ENCODE data around the gene ZNF180. TPM values are rescaled to one million over a fixed set of nuclear protein-coding genes. Genes with fewer than 3 reads are reported as not detected.

ZNF180 gene
- total RNA-seq, 1 donor from 2014 or later, result 5.3 TPM

- no peaks in the 10 kb centered on the region for H3K79me2 ChIP-seq (ENCODE audit: insufficient read depth, low read length)
- H3K36me3 ChIP-seq (ENCODE audit: insufficient read depth, low read length), result peaks cover 37% of the 10 kb centered on the region
- peaks cover 64% of the 10 kb centered on the region for H3K36me3 Mint-ChIP-seq (ENCODE audit: low read depth, unreplicated experiment)
- H3K27ac Mint-ChIP-seq (ENCODE audit: unreplicated experiment), result no peak overlapping the region
- H3K27ac ChIP-seq (ENCODE audit: low read depth, low read length), result no peak overlapping the region
- H3K4me1 Mint-ChIP-seq (ENCODE audit: low read depth, unreplicated experiment), result no peaks in the 10 kb centered on the region
- DNase-seq (ENCODE audit: low read depth) (no peak), FAIRE-seq (no peak)
- H3K4me3 Mint-ChIP-seq (ENCODE audit: unreplicated experiment), result no peak overlapping the region
- H3K4me2 ChIP-seq (ENCODE audit: low read length), result no peak overlapping the region
- peaks cover 49% of the 10 kb centered on the region for H3K9me3 ChIP-seq (ENCODE audit: insufficient read depth, low read depth, low read length)
- H3K4me1 ChIP-seq (ENCODE audit: insufficient read depth, low read length), result no peaks in the 10 kb centered on the region
- H4K20me1 ChIP-seq (ENCODE audit: insufficient read depth, low read length), result no peaks in the 10 kb centered on the region
- H3K4me3 ChIP-seq (ENCODE audit: insufficient read depth, low read depth, low read length), result no peak overlapping the region
- TF ChIP-seq CTCF (IDR thresholded peaks at IDR 0.05; ENCODE audit: insufficient read depth, low read depth, low read length) (no peak), EZH2 (IDR thresholded peaks at IDR 0.05; ENCODE audit: insufficient read depth, low read length) (no peak)
- no peaks in the 10 kb centered on the region for H3K27me3 ChIP-seq (ENCODE audit: insufficient read depth, low read length)
- H3K9ac ChIP-seq (ENCODE audit: low read length), result no peak overlapping the region
- no peaks in the 10 kb centered on the region for H3K27me3 Mint-ChIP-seq (ENCODE audit: low read depth, unreplicated experiment)
- H3K9me3 Mint-ChIP-seq (ENCODE audit: unreplicated experiment), result peaks cover 61% of the 10 kb centered on the region
- H2AFZ ChIP-seq (ENCODE audit: low read depth, low read length), result no peak overlapping the region
These were observed 69.4 kb downstream of the ZNF180 start for GRCh38 chr19:44430956-44431355.

Other genes starting within 250 kb of the ZNF180 start
- gene ZNF233, start 240.6 kb downstream of the ZNF180 start, total RNA-seq, result 2.1 and 2.7 TPM in 2 replicates
- 4.8 and 6.4 TPM in 2 replicates for gene ZNF235, start 195.5 kb downstream of the ZNF180 start, total RNA-seq
- 4.1 and 4.4 TPM in 2 replicates for gene ZNF112, start 143.8 kb downstream of the ZNF180 start, total RNA-seq
- gene ZNF285, start 98.9 kb downstream of the ZNF180 start, total RNA-seq, result 2.1 and 2.9 TPM in 2 replicates
- 9.5 and 9.8 TPM in 2 replicates for gene ZNF229, start 52.0 kb downstream of the ZNF180 start, total RNA-seq
- not detected in 2 replicates for gene CEACAM20, start 29.2 kb upstream of the ZNF180 start, total RNA-seq
- not detected in 2 replicates for gene IGSF23, start 113.0 kb upstream of the ZNF180 start, total RNA-seq
- gene PVR, start 143.4 kb upstream of the ZNF180 start, total RNA-seq, result 81.6 and 83.5 TPM in 2 replicates
- 5.8 and 8.0 TPM in 2 replicates for gene CEACAM19, start 171.0 kb upstream of the ZNF180 start, total RNA-seq
- gene CEACAM16, start 198.6 kb upstream of the ZNF180 start, total RNA-seq, result 0.14 TPM in 1 of 2 replicates, not detected in the other
- 16.9 and 17.3 TPM in 2 replicates for gene BCL3, start 248.2 kb upstream of the ZNF180 start, total RNA-seq

Measured in astrocyte (in vitro differentiated cells and primary cell).